HEK293 (cell line): ENCODE measurements around the gene RPL3.

Experiments used
- BCL11A ChIP-seq: fragments of 450-650 bp; formaldehyde crosslinking; IDR thresholded peaks from 2 replicates; pipeline ENCODE4 v1.5.1; 2016; ENCODE audit warnings: low read depth, missing biosample characterization, missing genetic modification characterization
- CTCF ChIP-seq: fragments of 450-650 bp; formaldehyde crosslinking; IDR thresholded peaks from 2 replicates; pipeline ENCODE4 v1.5.1; 2016; ENCODE audit warnings: missing biosample characterization, missing genetic modification characterization
- KLF17 ChIP-seq: fragments of 450-650 bp; formaldehyde crosslinking; IDR thresholded peaks from 2 replicates; pipeline ENCODE4 v1.5.1; 2016; ENCODE audit warnings: missing biosample characterization, missing genetic modification characterization
- REST ChIP-seq: fragments of 450-650 bp; formaldehyde crosslinking; IDR thresholded peaks from 2 replicates; pipeline ENCODE4 v1.5.1; 2016; ENCODE audit warnings: missing biosample characterization, missing genetic modification characterization
- TCF7L2 ChIP-seq: IDR thresholded peaks from 2 replicates; pipeline ENCODE4 v1.6.1; 2011; ENCODE audit warnings: low read depth, mild to moderate bottlenecking, inconsistent platforms, low read length, moderate library complexity, borderline replicate concordance
- ZBTB1 ChIP-seq: fragments of 450-650 bp; formaldehyde crosslinking; IDR thresholded peaks from 2 replicates; pipeline ENCODE4 v1.5.1; 2016; ENCODE audit warnings: missing biosample characterization, missing genetic modification characterization
- ZNF654 ChIP-seq: fragments of 450-650 bp; formaldehyde crosslinking; IDR thresholded peaks from 2 replicates; pipeline ENCODE4 v1.5.1; 2016; ENCODE audit warnings: low read depth, missing biosample characterization, missing genetic modification characterization
- ZNF792 ChIP-seq: fragments of 450-650 bp; formaldehyde crosslinking; IDR thresholded peaks from 2 replicates; pipeline ENCODE4 v1.5.1; 2016; ENCODE audit warnings: missing biosample characterization, missing genetic modification characterization

- TF ChIP-seq TCF7L2 (no peak), ZNF792 (tag by site-specific recombination) (no peak), BCL11A (tag by site-specific recombination) (no peak), ZBTB1 (no peak), ZNF654 (tag by site-specific recombination) (no peak), KLF17 (no peak), CTCF (tag by site-specific recombination) (no peak), REST (no peak)
Observed at GRCh38 chr22:39300186-39300830, 19.1 kb downstream of the RPL3 start.
